Liver (tissue), 9 donors: ENCODE results near the gene OSER1. TPM values are rescaled to one million over a fixed set of nuclear protein-coding genes. Genes with fewer than 3 reads are reported as not detected.

Source experiments
- DNase-seq: peaks from one replicate; pipeline ENCODE4 v3.0.0-alpha.2; 2017; ENCODE audit warnings: low spot score
- H3K27ac ChIP-seq, 2 donors: one replicate each; pipeline ENCODE4 v1.7.0; 2013; ENCODE audit warnings: inconsistent platforms in 2 of 2, low read length in 2 of 2, control low read depth in 1 of 2, low read depth in 1 of 2, mild to moderate bottlenecking in 1 of 2
- H3K27me3 ChIP-seq, 4 donors: one replicate each; pipeline versions ENCODE4 v1.6.1 to v1.7.0; 2013; ENCODE audit warnings: low read length in 3 of 4, inconsistent platforms in 1 of 4, mild to moderate bottlenecking in 1 of 4, moderate library complexity in 1 of 4; ENCODE audit not compliant: control insufficient read depth in 4 of 4, insufficient read depth in 4 of 4
- H3K36me3 ChIP-seq, 4 donors: one replicate each; pipeline versions ENCODE4 v1.6.1 to v1.7.0; 2013; ENCODE audit warnings: low read length in 3 of 4, mild to moderate bottlenecking in 3 of 4, low read depth in 1 of 4, moderate library complexity in 1 of 4; ENCODE audit not compliant: control insufficient read depth in 4 of 4, insufficient read depth in 3 of 4
- H3K4me1 ChIP-seq, 4 donors: one replicate each; pipeline versions ENCODE4 v1.6.1 to v1.7.0; 2013; ENCODE audit warnings: low read length in 3 of 4, mild to moderate bottlenecking in 3 of 4, moderate library complexity in 1 of 4; ENCODE audit not compliant: control insufficient read depth in 4 of 4, insufficient read depth in 4 of 4
- H3K4me3 ChIP-seq, 3 donors: one replicate each; pipeline versions ENCODE4 v1.6.1 to v1.7.0; 2013; ENCODE audit warnings: low read length in 3 of 3, control low read depth in 1 of 3, low read depth in 1 of 3, mild to moderate bottlenecking in 1 of 3
- H3K9ac ChIP-seq, 2 donors: one replicate each; pipeline ENCODE4 v1.7.0; 2013; ENCODE audit warnings: low read length in 2 of 2, mild to moderate bottlenecking in 2 of 2, moderate library complexity in 2 of 2, control low read depth in 1 of 2, low read depth in 1 of 2
- H3K9me3 ChIP-seq, 4 donors: one replicate each; pipeline versions ENCODE4 v1.6.1 to v1.7.0; 2013; ENCODE audit warnings: low read length in 3 of 4; ENCODE audit not compliant: control insufficient read depth in 4 of 4
- EGR1 ChIP-seq, 2 donors: IDR thresholded peaks; 2 replicates each; pipeline ENCODE4 v1.6.1; 2016 to 2018; ENCODE audit warnings: antibody characterized with exemption in 2 of 2, low read depth in 2 of 2
- FOXA1 ChIP-seq: IDR thresholded peaks from 2 replicates; pipeline ENCODE4 v1.6.1; 2016; ENCODE audit warnings: antibody characterized with exemption
- FOXA2 ChIP-seq: IDR thresholded peaks from 2 replicates; pipeline ENCODE4 v1.6.1; 2016; ENCODE audit warnings: antibody characterized with exemption
- RAD21 ChIP-seq, 2 donors: IDR thresholded peaks; 2 replicates each; pipeline ENCODE4 v1.6.1; 2016; ENCODE audit warnings: antibody characterized with exemption in 2 of 2, mild to moderate bottlenecking in 2 of 2
- RXRA ChIP-seq, 2 donors: IDR thresholded peaks; 2 replicates each; pipeline ENCODE4 v1.6.1; 2017 to 2018; ENCODE audit warnings: antibody characterized with exemption in 2 of 2, mild to moderate bottlenecking in 1 of 2
- SP1 ChIP-seq: IDR thresholded peaks from 2 replicates; pipeline ENCODE4 v1.6.1; 2018; ENCODE audit warnings: antibody characterized with exemption, mild to moderate bottlenecking
- YY1 ChIP-seq: IDR thresholded peaks from 2 replicates; pipeline ENCODE4 v1.6.1; 2016; ENCODE audit warnings: antibody characterized with exemption, mild to moderate bottlenecking
- WGBS: extraction: QIAGEN DNeasy Blood & Tissue Kit; methylation state at CpG from one replicate; pipeline ENCODE4 v1.1.7; 2013; 5-methylcytosine and 5-hydroxymethylcytosine counted together
- polyA plus RNA-seq, 2 donors: library from polyadenylated mRNA; stranded (reverse) in 1 of 2; unstranded in 1 of 2; fragments of 200-250 nt in 1 of 2; fragments of >200 nt in 1 of 2; fragmentation: Nextera tagmentation in 1 of 2; extraction: Ambion mirVana in 1 of 2; gene quantifications; one replicate each; pipeline versions ENCODE4 v1.2.1 to v1.2.3, GENCODE V29; 2013 to 2015
- total RNA-seq, 2 donors: library from RNA; depleted of rRNA; stranded (reverse); fragments of >200 nt; gene quantifications; one replicate each; pipeline ENCODE4 v1.2.3, GENCODE V29; 2014
- TF ChIP-seq, protein P1 (sequence below): fragments of 150-350 bp; IDR thresholded peaks from 2 replicates; pipeline ENCODE4 v1.5.1; 2017; ENCODE audit warnings: improper control_type of control experiment, low read depth, low read length; ENCODE audit not compliant: missing input control
- TF ChIP-seq, protein P2 (sequence below): IDR thresholded peaks from 2 replicates; pipeline ENCODE4 v1.6.1; 2016; ENCODE audit warnings: antibody characterized with exemption
- TF ChIP-seq, protein P3 (sequence below): IDR thresholded peaks from 2 replicates; pipeline ENCODE4 v1.6.1; 2016; ENCODE audit warnings: antibody characterized with exemption
- donor health status: healthy.
- donor health status: healthy.
- donor health status: healthy.
- donor health status: healthy.
- donor health status: healthy.

OSER1 gene
- total and polyA plus RNA-seq, 4 donors = 12.6 to 20.2 (median 14.6) TPM

DNA sequence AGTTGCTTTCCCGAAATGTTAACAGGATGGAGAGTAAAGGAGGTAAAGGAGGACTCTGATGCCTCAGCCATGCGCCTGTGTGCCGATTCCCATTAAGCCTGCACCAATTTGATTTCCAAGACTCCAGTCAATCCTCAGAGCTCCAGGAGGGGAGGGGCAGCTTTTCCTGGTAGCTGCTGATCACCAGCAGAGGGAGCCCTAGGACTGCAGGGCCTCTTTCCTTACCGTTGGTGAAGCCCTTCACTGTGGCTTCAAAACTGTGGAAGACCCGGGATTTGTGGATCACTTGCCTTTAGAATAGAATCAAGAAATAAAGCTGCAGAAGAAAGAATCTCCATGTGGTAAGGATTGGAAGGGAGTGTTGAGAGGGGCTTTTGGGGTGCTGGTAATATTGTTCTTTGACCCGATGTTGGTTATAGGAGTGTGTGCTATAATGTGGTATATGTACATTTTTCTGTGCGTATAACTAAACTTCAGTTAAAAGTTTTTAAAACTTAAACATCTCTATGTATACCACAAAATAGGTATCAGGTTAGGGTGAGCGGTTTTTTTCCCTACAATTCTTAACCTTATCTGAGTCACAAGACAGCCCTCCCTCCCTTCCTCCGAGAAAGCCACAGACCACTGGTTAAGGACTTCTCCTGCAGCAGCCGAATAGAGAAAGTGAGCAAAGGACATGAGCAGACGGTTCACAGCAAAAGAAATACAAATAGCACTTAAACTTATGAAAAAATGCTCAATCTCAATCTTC is 6.9 kb upstream of the OSER1 start:
- Histone ChIP-seq H3K27me3 (no peaks in the 10 kb centered on the region), H3K4me3 (no peak overlapping the region), H3K4me1 (peaks cover 2 to 12% (median 8%) of the 10 kb centered on the region in 4 donors), H3K9ac (peak overlapping the region in 1 of 2 donors; percentile 18), H3K9me3 (no peaks in the 10 kb centered on the region), H3K27ac (no peak overlapping the region), H3K36me3 (peaks cover 0 to 2% (median 0%) of the 10 kb centered on the region in 4 donors)
- peak; percentile 81 for DNase-seq
- TF ChIP-seq, protein P1, sequence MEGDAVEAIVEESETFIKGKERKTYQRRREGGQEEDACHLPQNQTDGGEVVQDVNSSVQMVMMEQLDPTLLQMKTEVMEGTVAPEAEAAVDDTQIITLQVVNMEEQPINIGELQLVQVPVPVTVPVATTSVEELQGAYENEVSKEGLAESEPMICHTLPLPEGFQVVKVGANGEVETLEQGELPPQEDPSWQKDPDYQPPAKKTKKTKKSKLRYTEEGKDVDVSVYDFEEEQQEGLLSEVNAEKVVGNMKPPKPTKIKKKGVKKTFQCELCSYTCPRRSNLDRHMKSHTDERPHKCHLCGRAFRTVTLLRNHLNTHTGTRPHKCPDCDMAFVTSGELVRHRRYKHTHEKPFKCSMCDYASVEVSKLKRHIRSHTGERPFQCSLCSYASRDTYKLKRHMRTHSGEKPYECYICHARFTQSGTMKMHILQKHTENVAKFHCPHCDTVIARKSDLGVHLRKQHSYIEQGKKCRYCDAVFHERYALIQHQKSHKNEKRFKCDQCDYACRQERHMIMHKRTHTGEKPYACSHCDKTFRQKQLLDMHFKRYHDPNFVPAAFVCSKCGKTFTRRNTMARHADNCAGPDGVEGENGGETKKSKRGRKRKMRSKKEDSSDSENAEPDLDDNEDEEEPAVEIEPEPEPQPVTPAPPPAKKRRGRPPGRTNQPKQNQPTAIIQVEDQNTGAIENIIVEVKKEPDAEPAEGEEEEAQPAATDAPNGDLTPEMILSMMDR = peak; percentile 95
- TF ChIP-seq YY1 (no peak), RAD21 (IDR thresholded peaks at IDR 0.05) (peak; percentile 98)
- TF ChIP-seq, protein P2, sequence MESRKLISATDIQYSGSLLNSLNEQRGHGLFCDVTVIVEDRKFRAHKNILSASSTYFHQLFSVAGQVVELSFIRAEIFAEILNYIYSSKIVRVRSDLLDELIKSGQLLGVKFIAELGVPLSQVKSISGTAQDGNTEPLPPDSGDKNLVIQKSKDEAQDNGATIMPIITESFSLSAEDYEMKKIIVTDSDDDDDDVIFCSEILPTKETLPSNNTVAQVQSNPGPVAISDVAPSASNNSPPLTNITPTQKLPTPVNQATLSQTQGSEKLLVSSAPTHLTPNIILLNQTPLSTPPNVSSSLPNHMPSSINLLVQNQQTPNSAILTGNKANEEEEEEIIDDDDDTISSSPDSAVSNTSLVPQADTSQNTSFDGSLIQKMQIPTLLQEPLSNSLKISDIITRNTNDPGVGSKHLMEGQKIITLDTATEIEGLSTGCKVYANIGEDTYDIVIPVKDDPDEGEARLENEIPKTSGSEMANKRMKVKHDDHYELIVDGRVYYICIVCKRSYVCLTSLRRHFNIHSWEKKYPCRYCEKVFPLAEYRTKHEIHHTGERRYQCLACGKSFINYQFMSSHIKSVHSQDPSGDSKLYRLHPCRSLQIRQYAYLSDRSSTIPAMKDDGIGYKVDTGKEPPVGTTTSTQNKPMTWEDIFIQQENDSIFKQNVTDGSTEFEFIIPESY = no peak
- 40% methylated on average over 11 of the region's 11 CpGs for WGBS

DNA sequence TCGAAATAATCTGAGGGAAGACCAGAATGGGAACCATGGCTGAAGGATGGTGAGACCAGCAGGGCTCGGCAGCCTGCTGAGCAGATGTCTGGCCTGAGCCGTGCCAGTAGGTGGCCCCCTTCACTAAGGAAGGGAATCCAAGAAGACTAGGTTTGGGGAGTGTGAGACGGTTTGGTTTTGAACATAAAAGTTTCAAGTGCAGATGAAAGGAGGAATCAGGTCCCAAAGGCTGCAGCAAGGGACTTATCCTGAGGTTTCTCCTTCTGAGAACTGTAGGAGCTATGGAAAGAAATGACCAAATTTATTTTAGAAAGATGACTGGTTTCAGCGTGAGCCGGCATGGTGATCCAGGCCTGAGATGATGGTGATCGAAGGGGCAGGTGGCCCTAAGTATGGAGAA is 4.6 kb upstream of the OSER1 start:
- Histone ChIP-seq H3K9ac (no peak overlapping the region), H3K27ac (no peak overlapping the region), H3K4me3 (no peak overlapping the region), H3K27me3 (no peaks in the 10 kb centered on the region), H3K4me1 (peaks cover 3 to 22% (median 18%) of the 10 kb centered on the region in 4 donors), H3K36me3 (no peaks in the 10 kb centered on the region), H3K9me3 (no peaks in the 10 kb centered on the region)
- peak; percentile 75 for DNase-seq
- TF ChIP-seq FOXA1 = no peak
- peak; percentile 91 to 92 for TF ChIP-seq RAD21 (IDR thresholded peaks at IDR 0.05)
- TF ChIP-seq, protein P3, sequence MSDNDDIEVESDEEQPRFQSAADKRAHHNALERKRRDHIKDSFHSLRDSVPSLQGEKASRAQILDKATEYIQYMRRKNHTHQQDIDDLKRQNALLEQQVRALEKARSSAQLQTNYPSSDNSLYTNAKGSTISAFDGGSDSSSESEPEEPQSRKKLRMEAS = no peak
- no peak for TF ChIP-seq SP1
- TF ChIP-seq, protein P1 = peak; percentile 78
- no peak for TF ChIP-seq EGR1 (IDR thresholded peaks at IDR 0.05; ENCODE audit: low read depth in 2 of 2)
- TF ChIP-seq, protein P2 = no peak
- TF ChIP-seq RXRA (IDR thresholded peaks at IDR 0.05) = no peak
- TF ChIP-seq FOXA2 = no peak
- 53% methylated on average over 7 of the region's 7 CpGs for WGBS
